H1 (cell line): ENCODE data around the gene PARP1. TPM values are rescaled to one million over a fixed set of nuclear protein-coding genes. Genes with fewer than 3 reads are reported as not detected.

Experiments
- BCL11A ChIP-seq, 2 experiments: IDR thresholded peaks; one replicate each; pipeline ENCODE4 v1.6.1; 2011; ENCODE audit warnings: low read depth in 2 of 2, low read length in 2 of 2, mild to moderate bottlenecking in 2 of 2
- EGR1 ChIP-seq: IDR thresholded peaks from 2 replicates; pipeline ENCODE4 v1.6.1; 2011; ENCODE audit warnings: low read depth, low read length, borderline replicate concordance
- POLR2A ChIP-seq, 2 experiments: IDR thresholded peaks; 1 replicate in 1 of 2; 2 replicates in 1 of 2; pipeline ENCODE4 v1.6.1; 2011; ENCODE audit warnings: low read depth in 2 of 2, low read length in 2 of 2, mild to moderate bottlenecking in 2 of 2; ENCODE audit errors: control extremely low read depth in 1 of 2
- SIX5 ChIP-seq: IDR thresholded peaks from 2 replicates; pipeline ENCODE4 v1.6.1; 2011; ENCODE audit warnings: mild to moderate bottlenecking, low read depth, low read length
- YY1 ChIP-seq: IDR thresholded peaks from 2 replicates; pipeline ENCODE4 v1.6.1; 2011; ENCODE audit warnings: low read depth, mild to moderate bottlenecking, low read length
- polyA plus RNA-seq, 7 experiments: library from polyadenylated mRNA; depleted of rRNA in 3 of 7; stranded (reverse) in 5 of 7; unstranded in 2 of 7; fragments of >200 nt in 5 of 7; fragments of 200-250 nt in 2 of 7; gene quantifications; 1 replicate in 5 of 7; 2 replicates in 1 of 7; 4 replicates in 1 of 7; pipeline versions ENCODE4 v1.2.1 to v1.2.3, GENCODE V29; 2011 to 2013; ENCODE audit warnings: missing spikeins in 2 of 7, mixed read lengths in 2 of 7
- total RNA-seq: library from RNA; stranded (reverse); fragmentation: NEBNext Ultra II Directional; extraction: Animal tissue kit (Norgen Biotek cat#: 25700); gene quantifications from 2 replicates; pipeline ENCODE4 v1.2.1, GENCODE V29; 2021

PARP1 gene
- total and polyA plus RNA-seq, 2 of the 8 experiments (the other 6 are each of a cell fraction or from before 2014, with no cell fraction given), result 416 to 441 TPM

DNA sequence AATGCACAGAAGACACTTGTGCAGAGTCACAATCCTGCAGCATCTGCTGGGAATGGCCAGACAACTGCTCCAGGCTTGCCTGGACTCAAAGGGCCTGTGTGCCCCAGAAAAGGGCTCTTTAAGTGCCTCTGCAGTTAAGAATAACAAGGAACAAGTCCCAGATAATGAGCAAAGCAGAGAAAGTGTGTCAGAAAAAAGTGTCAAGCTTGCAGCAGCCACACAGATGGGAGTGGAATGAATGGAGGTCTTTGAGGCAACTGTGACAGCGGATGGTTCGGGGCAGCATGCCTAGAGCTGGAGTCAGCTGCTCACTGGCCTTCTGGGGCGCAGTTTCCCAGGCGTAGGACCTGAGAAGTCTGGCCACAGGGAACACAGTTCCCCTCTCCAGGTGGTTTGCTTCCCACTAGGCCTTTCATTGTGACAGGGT, 5.1 kb downstream of the PARP1 start (continued):
- TF ChIP-seq YY1 (no peak), SIX5 (no peak), POLR2A (IDR thresholded peaks at IDR 0.05; ENCODE audit: control extremely low read depth in 1 of 2, low read depth in 2 of 2, low read length in 2 of 2) (no peak), EGR1 (no peak), BCL11A (IDR thresholded peaks at IDR 0.05; ENCODE audit: low read depth in 2 of 2, low read length in 2 of 2) (no peak)
